H1 (cell line): ENCODE results near the gene ZNF20. TPM values are rescaled to one million over a fixed set of nuclear protein-coding genes. Genes with fewer than 3 reads are reported as not detected.

Source experiments
- RFX5 ChIP-seq: IDR thresholded peaks from 2 replicates; pipeline ENCODE4 v1.6.1; 2011; ENCODE audit warnings: low read depth, low read length, improper control_type of control experiment, borderline replicate concordance
- SUZ12 ChIP-seq: fragments of 200-600 bp; sonication (generic); IDR thresholded peaks from 2 replicates; pipeline ENCODE4 v1.6.1; 2012; ENCODE audit warnings: mild to moderate bottlenecking, inconsistent platforms, low read length, moderate library complexity, mixed read lengths
- TAF1 ChIP-seq: IDR thresholded peaks from 2 replicates; pipeline ENCODE4 v1.6.1; 2011; ENCODE audit warnings: mild to moderate bottlenecking, low read depth, low read length
- polyA plus RNA-seq, 7 experiments: library from polyadenylated mRNA; depleted of rRNA in 3 of 7; stranded (reverse) in 5 of 7; unstranded in 2 of 7; fragments of >200 nt in 5 of 7; fragments of 200-250 nt in 2 of 7; gene quantifications; 1 replicate in 5 of 7; 2 replicates in 1 of 7; 4 replicates in 1 of 7; pipeline versions ENCODE4 v1.2.1 to v1.2.3, GENCODE V29; 2011 to 2013; ENCODE audit warnings: missing spikeins in 2 of 7, mixed read lengths in 2 of 7
- total RNA-seq: library from RNA; stranded (reverse); fragmentation: NEBNext Ultra II Directional; extraction: Animal tissue kit (Norgen Biotek cat#: 25700); gene quantifications from 2 replicates; pipeline ENCODE4 v1.2.1, GENCODE V29; 2021

Gene ZNF20
- total and polyA plus RNA-seq, 2 of the 8 experiments (the other 6 are each of a cell fraction or from before 2014, with no cell fraction given): 1.6 to 9.0 TPM

GRCh38 chr19:12166626-12167025 is 26.5 kb upstream of the ZNF20 start (continued):
- TF ChIP-seq RFX5 (no peak), TAF1 (no peak), SUZ12 (no peak)
